Body of pancreas (tissue), 4 donors: ENCODE results near the gene MTMR8. TPM values are rescaled to one million over a fixed set of nuclear protein-coding genes. Genes with fewer than 3 reads are reported as not detected.

Experiments used
- ATAC-seq: fragments of 150-250 bp; one replicate; pipeline ENCODE4 v1.9.1; 2016
- DNase-seq, 4 donors: peaks; one replicate each; pipeline ENCODE4 v3.0.0-alpha.2; 2019
- H3K27ac ChIP-seq, 4 donors: fragments of 200-600 bp; sonication (generic); 1 replicate in 3 of 4; 2 replicates in 1 of 4; pipeline versions ENCODE4 v1.5.1 to v1.6.1; 2016 to 2019; ENCODE audit warnings: mild to moderate bottlenecking in 1 of 4, mixed read lengths in 1 of 4, moderate library complexity in 1 of 4
- H3K27me3 ChIP-seq, 2 donors: fragments of 200-600 bp; sonication (generic); one replicate each; pipeline ENCODE4 v1.6.0; 2016; ENCODE audit warnings: mild to moderate bottlenecking in 1 of 2
- H3K36me3 ChIP-seq, 2 donors: fragments of 200-600 bp; sonication (generic); replicated peaks in 1 of 2; 2 replicates each; pipeline ENCODE4 v1.5.1; 2016; ENCODE audit warnings: low read depth in 2 of 2; ENCODE audit not compliant: insufficient read depth in 1 of 2
- H3K4me1 ChIP-seq: fragments of 200-600 bp; sonication (generic); one replicate; pipeline ENCODE4 v1.6.0; 2016
- H3K4me3 ChIP-seq, 2 donors: fragments of 200-600 bp; sonication (generic); 1 replicate in 1 of 2; 2 replicates in 1 of 2; pipeline ENCODE4 v1.5.1; 2016 to 2019
- H3K9me3 ChIP-seq, 3 donors: fragments of 200-600 bp; sonication (generic); 1 replicate in 2 of 3; 2 replicates in 1 of 3; pipeline ENCODE4 v1.5.1; 2016
- CTCF ChIP-seq, 7 experiments: fragments of 450-650 bp in 4 of 7; fragments of 200-600 bp in 3 of 7; sonication (generic) in 3 of 7; IDR thresholded peaks; one replicate each; pipeline ENCODE4 v1.5.1; 2016 to 2019; ENCODE audit warnings: antibody characterized with exemption in 7 of 7
- POLR2A ChIP-seq, 3 donors: fragments of 450-650 bp; IDR thresholded peaks; one replicate each; pipeline ENCODE4 v1.6.1; 2016; ENCODE audit warnings: antibody characterized with exemption in 3 of 3, mild to moderate bottlenecking in 2 of 3
- WGBS, 2 donors: methylation state at CpG; one replicate each; pipeline ENCODE4 v1.1.5; 2017; 5-methylcytosine and 5-hydroxymethylcytosine counted together
- intact Hi-C: fragments of 100-400 bp; cut with DNase I; formaldehyde crosslinking; loops from one replicate; pipeline ENCODE4 v1.15.1; 2023
- total RNA-seq, 2 donors: library from RNA; depleted of rRNA; stranded (reverse); fragments of >200 nt; gene quantifications; one replicate each; pipeline ENCODE4 v1.1.0, GENCODE V29; 2016

The MTMR8 gene
- 1 to 10 TPM; 1.0 to 4.9 TPM for total RNA-seq

DNA sequence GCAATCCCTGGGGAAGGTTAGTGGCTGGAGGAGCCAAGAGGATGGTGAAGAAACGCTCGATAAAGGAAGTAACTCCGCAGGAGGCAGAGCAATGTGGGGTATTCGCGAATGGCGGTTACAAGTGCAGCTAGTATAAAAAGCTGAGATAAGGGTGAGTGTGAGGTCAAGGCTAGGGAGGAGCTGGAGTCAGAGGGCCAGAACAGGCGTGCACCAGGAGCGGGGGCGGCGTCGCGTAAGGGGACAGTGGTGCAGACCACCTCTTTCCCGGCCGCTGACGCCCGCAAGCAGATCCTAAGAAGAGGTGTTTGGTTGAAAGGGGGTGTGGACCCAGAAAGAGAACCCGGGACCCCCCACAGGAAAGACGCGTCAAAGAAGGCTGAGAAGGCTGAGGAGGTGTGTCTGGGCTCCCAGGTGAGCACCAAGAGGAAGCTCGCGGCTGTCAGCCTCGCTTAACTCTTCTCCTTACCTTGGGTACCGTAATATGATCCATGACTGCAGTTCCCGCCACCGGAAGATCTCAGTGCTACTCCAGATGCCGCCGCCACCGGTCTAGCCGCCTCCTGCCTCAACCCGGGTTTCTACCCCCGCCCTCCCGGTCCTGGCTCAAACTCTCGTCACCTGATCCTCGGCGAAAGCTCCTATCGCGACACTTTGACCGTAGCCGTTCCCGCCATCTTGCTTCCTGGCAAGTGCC, at the start of gene MTMR8:
TSS of gene MTMR8 (minus strand) at position 579 of the 694 bp plus-strand sequence. CDS start at position 490, 89 bp downstream.
- DNase-seq (peak; percentile 83 to 87 (median 84)), ATAC-seq (peak; percentile 96)
- Histone ChIP-seq H3K4me3 (peak within 1 kb of the TSS; percentile 25 to 42), H3K27ac (peak within 1 kb of the TSS in 2 of 4 donors; percentile 13 to 26), H3K36me3 (no peaks in the 10 kb centered on the region), H3K27me3 (no peaks in the 10 kb centered on the region), H3K9me3 (no peaks in the 10 kb centered on the region), H3K4me1 (peaks cover 5% of the 10 kb centered on the region)
- intact Hi-C loops = no loop called here
- TF ChIP-seq POLR2A (IDR thresholded peaks at IDR 0.05) (peak in 1 of 3 donors; percentile 48), CTCF (IDR thresholded peaks at IDR 0.05) (no peak)
- WGBS, 2 donors = 0% methylated on average over 16 to 38 of the region's 40 CpGs

DNA sequence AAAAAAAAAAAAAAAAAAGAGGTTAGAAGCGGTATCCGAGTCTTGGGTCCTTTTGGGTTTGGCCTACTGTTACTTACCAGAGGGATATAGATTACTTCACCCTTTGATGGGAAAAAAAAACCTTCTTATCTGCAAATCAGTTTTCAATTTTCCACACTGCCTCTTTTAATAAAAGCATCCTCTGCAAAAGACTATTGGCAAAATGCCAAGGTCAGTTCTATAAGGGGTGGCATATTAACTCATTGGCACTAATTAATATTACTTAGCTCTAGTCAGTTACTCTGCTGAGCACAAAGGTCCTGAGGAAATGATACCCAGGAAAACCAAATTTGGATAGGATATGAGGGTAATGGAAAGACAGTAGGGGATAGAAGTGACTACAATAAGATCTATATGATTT, 44.3 kb upstream of the MTMR8 start:
- Histone ChIP-seq H3K9me3 (no peaks in the 10 kb centered on the region), H3K4me1 (no peaks in the 10 kb centered on the region), H3K4me3 (no peak overlapping the region), H3K27me3 (no peaks in the 10 kb centered on the region), H3K27ac (no peak overlapping the region), H3K36me3 (no peaks in the 10 kb centered on the region)
- 81 to 89% methylated on average over 2 of the region's 2 CpGs for WGBS, 2 donors
- intact Hi-C loops = no loop called here
- ATAC-seq (no peak), DNase-seq (no peak)
- TF ChIP-seq CTCF (IDR thresholded peaks at IDR 0.05) = no peak
- no peak for TF ChIP-seq POLR2A (IDR thresholded peaks at IDR 0.05)

GRCh38 chrX:64437665-64438064, 42.4 kb upstream of the MTMR8 start:
- Histone ChIP-seq H3K27me3 (no peaks in the 10 kb centered on the region), H3K4me1 (no peaks in the 10 kb centered on the region), H3K36me3 (no peaks in the 10 kb centered on the region), H3K4me3 (no peak overlapping the region), H3K9me3 (no peaks in the 10 kb centered on the region), H3K27ac (no peak overlapping the region)
- no peak for DNase-seq
- 93 to 100% methylated on average over 1 of the region's 1 CpG for WGBS, 2 donors
- TF ChIP-seq CTCF (IDR thresholded peaks at IDR 0.05) = no peak
- no peak for TF ChIP-seq POLR2A (IDR thresholded peaks at IDR 0.05)
- intact Hi-C loops = no loop called here
- ATAC-seq = no peak

- intact Hi-C loops = no loop called here
- Histone ChIP-seq H3K36me3 (no peaks in the 10 kb centered on the region), H3K4me3 (no peak overlapping the region), H3K27ac (no peak overlapping the region), H3K27me3 (no peaks in the 10 kb centered on the region), H3K9me3 (no peaks in the 10 kb centered on the region), H3K4me1 (no peaks in the 10 kb centered on the region)
- no peak for ATAC-seq
- TF ChIP-seq POLR2A (IDR thresholded peaks at IDR 0.05) = no peak
- no peak for TF ChIP-seq CTCF (IDR thresholded peaks at IDR 0.05)
- 25 to 54% methylated on average over 5 of the region's 5 CpGs for WGBS, 2 donors
- DNase-seq = no peak
Measured at GRCh38 chrX:64437218-64437617, 42.0 kb upstream of the MTMR8 start.

DNA sequence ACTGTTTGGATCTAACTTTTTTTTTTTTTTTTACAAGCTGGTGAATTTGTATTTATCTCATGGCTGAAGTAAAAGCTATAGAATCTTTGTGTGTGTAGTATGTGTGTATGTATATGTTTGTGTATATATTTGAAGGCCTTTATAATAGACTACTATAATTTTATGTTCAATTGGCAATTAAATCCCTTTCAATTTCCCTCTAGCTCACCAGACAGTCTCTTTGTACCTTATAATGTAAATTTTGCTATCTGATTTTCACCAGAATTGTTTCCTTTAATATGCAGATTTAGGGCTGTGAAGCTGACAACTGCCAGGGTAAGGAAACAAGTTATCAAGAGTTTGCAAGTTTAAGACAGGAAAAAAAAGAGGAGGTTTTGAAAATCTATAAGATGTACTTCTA, 33.1 kb upstream of the MTMR8 start:
- TF ChIP-seq POLR2A (IDR thresholded peaks at IDR 0.05) (no peak), CTCF (IDR thresholded peaks at IDR 0.05) (no peak)
- H3K4me3 ChIP-seq = no peak overlapping the region
- no peaks in the 10 kb centered on the region for H3K9me3 ChIP-seq
- intact Hi-C loops = no loop called here
- no peak for DNase-seq
- ATAC-seq = no peak
- no peaks in the 10 kb centered on the region for H3K4me1 ChIP-seq
- no peak overlapping the region for H3K27ac ChIP-seq
- H3K27me3 ChIP-seq = no peaks in the 10 kb centered on the region
- no peaks in the 10 kb centered on the region for H3K36me3 ChIP-seq
